AG04450 (cell line): ENCODE measurements around the gene DNAJB13. TPM values are rescaled to one million over a fixed set of nuclear protein-coding genes. Genes with fewer than 3 reads are reported as not detected.

Experiments used
- CTCF ChIA-PET: fragments of 300-600, 350-600 bp; formaldehyde crosslinking; extraction: SDS; loops from one replicate; lab custom pipeline; 2022; ENCODE audit warnings: antibody characterized with exemption, inconsistent platforms; lab: Charles Lee
- POLR2A ChIA-PET: fragments of 350-600 bp; formaldehyde crosslinking; extraction: SDS; loops from one replicate; lab custom pipeline; 2021; ENCODE audit warnings: antibody characterized with exemption, inconsistent platforms; lab: Yijun Ruan, JAX
- DNase-seq: peaks from one replicate; pipeline ENCODE4 v3.0.0-alpha.2; 2011; ENCODE audit warnings: low read depth, low spot score
- H3K27ac ChIP-seq: one replicate; pipeline ENCODE4 v1.5.1; 2012; ENCODE audit warnings: low read depth, low read length, control low read depth
- H3K27me3 ChIP-seq: one replicate; pipeline ENCODE4 v1.6.0; 2012; ENCODE audit warnings: low read length; ENCODE audit not compliant: control insufficient read depth, insufficient read depth
- H3K4me3 ChIP-seq: 2 replicates; pipeline ENCODE4 v1.5.1; 2011; ENCODE audit warnings: mild to moderate bottlenecking, low read depth, low read length, control low read depth
- H3K9me3 ChIP-seq: 2 replicates; pipeline ENCODE4 v1.5.1; 2012; ENCODE audit warnings: low read length; ENCODE audit not compliant: control insufficient read depth, insufficient read depth
- polyA plus RNA-seq: library from polyadenylated mRNA; depleted of rRNA; stranded (reverse); fragments of >200 nt; gene quantifications from 2 replicates; pipeline ENCODE4 v1.2.3, GENCODE V29; 2011
- TF ChIP-seq, protein P1 (sequence below): IDR thresholded peaks from 2 replicates; pipeline ENCODE4 v1.5.1; 2011; ENCODE audit warnings: low read depth, low read length, control low read depth, inconsistent platforms

The DNAJB13 gene
- polyA plus RNA-seq, 1 experiment: 0.11 TPM

DNA sequence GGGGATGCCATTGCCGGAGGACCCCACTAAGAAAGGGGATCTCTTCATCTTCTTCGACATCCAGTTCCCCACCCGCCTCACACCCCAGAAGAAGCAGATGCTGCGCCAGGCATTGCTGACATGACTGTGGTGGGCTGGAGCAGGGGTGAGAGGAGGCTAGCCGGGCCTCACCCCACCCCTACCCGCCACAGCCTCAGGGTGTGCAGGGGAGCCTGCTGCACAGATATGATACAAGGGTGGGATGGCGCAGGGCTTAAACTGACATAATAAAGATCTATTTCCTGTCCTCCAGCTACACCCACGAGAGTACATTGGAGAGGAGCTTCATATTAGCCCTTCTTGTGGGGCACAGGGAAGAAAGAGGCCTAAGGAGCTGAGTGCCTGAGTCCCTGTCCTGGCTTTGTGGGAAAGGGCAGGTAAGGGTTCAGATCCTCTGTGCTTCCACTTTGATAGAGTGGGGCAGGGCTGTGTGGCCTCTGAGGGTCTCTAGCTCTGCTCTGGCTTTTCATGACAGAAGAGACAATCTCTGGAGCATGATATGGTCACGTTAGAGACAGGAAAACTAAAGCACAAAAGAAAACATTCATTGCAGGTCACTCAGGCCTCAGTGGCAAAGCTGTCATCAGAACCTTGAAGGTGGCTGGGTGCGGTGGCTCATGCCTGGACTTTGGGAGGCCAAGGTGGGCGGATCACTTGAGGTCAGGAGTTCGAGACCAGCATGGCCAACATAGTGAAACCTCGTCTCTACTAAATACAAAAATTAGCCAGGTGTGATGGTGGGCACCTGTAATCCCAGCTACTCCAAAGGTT lies 19.4 kb downstream of the DNAJB13 start:
- H3K9me3 ChIP-seq: no peaks in the 10 kb centered on the region; the same call in 1 of the 2 replicates
- peaks cover 8% of the 10 kb centered on the region for H3K27me3 ChIP-seq
- H3K4me3 ChIP-seq: no peak overlapping the region
- no peak for DNase-seq
- no peak overlapping the region for H3K27ac ChIP-seq
- TF ChIP-seq, protein P1, sequence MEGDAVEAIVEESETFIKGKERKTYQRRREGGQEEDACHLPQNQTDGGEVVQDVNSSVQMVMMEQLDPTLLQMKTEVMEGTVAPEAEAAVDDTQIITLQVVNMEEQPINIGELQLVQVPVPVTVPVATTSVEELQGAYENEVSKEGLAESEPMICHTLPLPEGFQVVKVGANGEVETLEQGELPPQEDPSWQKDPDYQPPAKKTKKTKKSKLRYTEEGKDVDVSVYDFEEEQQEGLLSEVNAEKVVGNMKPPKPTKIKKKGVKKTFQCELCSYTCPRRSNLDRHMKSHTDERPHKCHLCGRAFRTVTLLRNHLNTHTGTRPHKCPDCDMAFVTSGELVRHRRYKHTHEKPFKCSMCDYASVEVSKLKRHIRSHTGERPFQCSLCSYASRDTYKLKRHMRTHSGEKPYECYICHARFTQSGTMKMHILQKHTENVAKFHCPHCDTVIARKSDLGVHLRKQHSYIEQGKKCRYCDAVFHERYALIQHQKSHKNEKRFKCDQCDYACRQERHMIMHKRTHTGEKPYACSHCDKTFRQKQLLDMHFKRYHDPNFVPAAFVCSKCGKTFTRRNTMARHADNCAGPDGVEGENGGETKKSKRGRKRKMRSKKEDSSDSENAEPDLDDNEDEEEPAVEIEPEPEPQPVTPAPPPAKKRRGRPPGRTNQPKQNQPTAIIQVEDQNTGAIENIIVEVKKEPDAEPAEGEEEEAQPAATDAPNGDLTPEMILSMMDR: no peak
- ChIA-PET POLR2A (no interaction called here), CTCF (no interaction called here)

DNA sequence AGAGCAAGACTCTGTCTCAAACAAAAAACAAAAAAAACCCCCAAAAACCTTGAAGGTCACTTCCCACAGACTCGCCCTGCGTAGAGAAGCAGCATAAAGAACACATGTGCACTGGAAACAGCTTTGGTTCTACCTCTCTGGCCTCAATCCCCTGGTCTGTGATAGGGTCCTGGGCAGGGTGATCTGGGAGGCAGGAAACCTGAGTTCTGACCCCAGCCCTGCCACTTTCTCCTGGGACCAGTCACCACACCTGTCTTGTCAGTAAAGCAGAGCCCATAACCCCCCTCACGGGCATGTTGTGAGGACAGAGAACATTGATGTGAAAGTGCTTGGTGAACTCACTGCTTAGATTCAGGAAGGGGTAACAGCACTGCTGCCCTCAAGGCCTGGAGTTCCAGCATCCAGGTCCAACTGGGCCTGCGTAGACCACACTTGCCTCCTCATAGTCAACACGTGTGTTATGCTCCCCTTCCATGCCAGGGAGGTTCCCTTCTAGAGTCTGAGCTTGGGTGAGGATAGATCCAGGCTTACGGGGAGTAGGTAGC lies 20.4 kb downstream of the DNAJB13 start:
- H3K4me3 ChIP-seq: no peak overlapping the region
- no peaks in the 10 kb centered on the region; the same call in 1 of the 2 replicates for H3K9me3 ChIP-seq
- CTCF ChIA-PET: no interaction called here
- DNase-seq: no peak
- peaks cover under 1% of the 10 kb centered on the region for H3K27me3 ChIP-seq
- TF ChIP-seq, protein P1: no peak
- POLR2A ChIA-PET: no interaction called here
- no peak overlapping the region for H3K27ac ChIP-seq

DNA sequence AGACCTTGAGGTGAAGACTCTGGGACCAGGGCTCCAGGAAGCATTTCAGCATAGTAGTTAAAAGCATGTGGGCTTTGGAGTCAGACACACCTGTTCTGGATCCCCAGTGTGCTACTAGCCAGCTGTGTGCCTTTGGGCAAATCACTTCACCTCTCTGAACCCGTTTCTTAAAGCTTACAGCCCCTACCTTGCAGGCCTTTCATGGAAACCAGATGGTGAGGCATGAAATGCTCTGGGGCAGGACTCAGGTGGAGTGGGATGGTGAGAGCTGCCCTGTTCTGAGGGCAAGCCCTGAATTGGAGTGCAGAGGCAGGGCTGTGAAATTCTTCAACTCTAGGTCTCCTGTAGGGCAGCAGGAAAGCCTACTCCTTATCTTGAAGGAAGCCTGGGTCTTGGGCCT lies 21.4 kb downstream of the DNAJB13 start:
- DNase-seq: no peak
- no peaks in the 10 kb centered on the region for H3K27me3 ChIP-seq
- H3K4me3 ChIP-seq: no peak overlapping the region
- TF ChIP-seq, protein P1: no peak
- no peak overlapping the region for H3K27ac ChIP-seq
- H3K9me3 ChIP-seq: no peaks in the 10 kb centered on the region; the same call in 1 of the 2 replicates
- ChIA-PET POLR2A (no interaction called here), CTCF (no interaction called here)

DNA sequence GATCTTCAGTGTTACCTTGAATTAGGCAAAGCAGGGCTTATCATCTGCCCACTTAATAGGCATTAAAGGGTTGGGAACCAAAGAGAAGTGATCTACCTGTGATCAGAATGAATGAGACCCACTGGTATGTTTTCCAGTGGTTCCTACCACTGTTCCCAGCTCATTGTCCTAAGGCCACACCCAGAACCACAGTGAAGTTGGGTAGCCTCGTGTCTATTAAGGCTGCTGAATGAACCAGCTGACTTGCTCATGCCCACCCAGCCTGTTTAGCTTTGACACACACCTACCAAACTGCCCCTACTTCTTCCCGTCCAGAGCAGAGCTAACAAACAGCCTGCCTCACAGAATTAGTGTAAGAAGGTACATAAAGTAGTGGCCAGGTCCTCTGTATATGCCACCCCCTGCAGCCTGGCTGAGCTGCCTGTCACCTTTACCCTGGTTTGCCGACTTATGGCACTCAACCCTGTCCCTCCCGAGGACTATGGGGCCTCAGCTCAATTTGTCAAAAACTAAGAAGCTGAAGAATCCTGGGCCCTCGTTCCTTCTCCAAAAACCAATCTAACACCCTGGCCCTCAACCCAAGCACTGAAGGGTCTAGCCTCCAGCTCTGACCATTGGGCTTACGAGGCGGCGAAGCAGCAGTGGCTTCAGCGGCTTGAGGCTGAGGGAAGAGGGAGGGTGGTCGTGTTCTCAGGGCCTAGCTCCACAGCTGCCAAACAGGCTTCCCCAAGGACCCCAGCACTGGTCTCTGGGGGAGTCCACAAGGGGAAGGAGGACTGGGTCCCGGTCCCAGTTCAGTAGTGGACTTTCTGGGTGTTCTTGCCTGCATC lies 22.0 kb downstream of the DNAJB13 start:
- POLR2A ChIA-PET: no interaction called here
- no peaks in the 10 kb centered on the region; the same call in 1 of the 2 replicates for H3K9me3 ChIP-seq
- TF ChIP-seq, protein P1: no peak
- no peak overlapping the region for H3K27ac ChIP-seq
- no peak overlapping the region for H3K4me3 ChIP-seq
- DNase-seq: no peak
- CTCF ChIA-PET: no interaction called here
- H3K27me3 ChIP-seq: no peaks in the 10 kb centered on the region
